GM23338 (cell line): ENCODE results near the gene UFSP1. TPM values are rescaled to one million over a fixed set of nuclear protein-coding genes. Genes with fewer than 3 reads are reported as not detected.
"Not testable (repeated sequence)": the region's sequence is repeated elsewhere in the genome, so short reads cannot be mapped to it uniquely, and the experiment has no call there.

ENCODE experiments used
- ATAC-seq: fragments of 200-7000 bp; cut with Tn5 transposase; 3 replicates; pipeline ENCODE4 v1.9.1; 2020
- DNase-seq: peaks from one replicate; pipeline ENCODE4 v3.0.0-alpha.2; 2015; ENCODE audit warnings: low spot score
- H2AFZ ChIP-seq: fragments of 200-600 bp; sonication (generic); 2 replicates; pipeline ENCODE4 v1.8.0; 2016; ENCODE audit warnings: antibody characterized with exemption, mild to moderate bottlenecking, moderate library complexity
- H3F3A ChIP-seq: fragments of 200-600 bp; sonication (generic); replicated peaks from 2 replicates; pipeline ENCODE4 v1.8.0; 2017; ENCODE audit warnings: antibody characterized with exemption, mixed run types, low read depth
- H3K27ac ChIP-seq: fragments of 200-600 bp; sonication (generic); 2 replicates; pipeline ENCODE4 v1.6.1; 2016; ENCODE audit warnings: low read depth
- H3K27me3 ChIP-seq: fragments of 200-600 bp; sonication (generic); 2 replicates; pipeline ENCODE4 v1.8.0; 2016; ENCODE audit warnings: mild to moderate bottlenecking, mixed run types, moderate library complexity; ENCODE audit not compliant: insufficient read depth
- H3K36me3 ChIP-seq: fragments of 200-600 bp; sonication (generic); 2 replicates; pipeline ENCODE4 v1.8.0; 2016; ENCODE audit warnings: mild to moderate bottlenecking; ENCODE audit not compliant: insufficient read depth
- H3K4me1 ChIP-seq: fragments of 200-600 bp; sonication (generic); 2 replicates; pipeline ENCODE4 v1.8.0; 2016; ENCODE audit warnings: mild to moderate bottlenecking, moderate library complexity; ENCODE audit not compliant: insufficient read depth
- H3K4me2 ChIP-seq: fragments of 200-600 bp; sonication (generic); 2 replicates; pipeline ENCODE4 v1.7.1; 2017; ENCODE audit warnings: mixed run types
- H3K4me3 ChIP-seq: fragments of 200-600 bp; sonication (generic); 2 replicates; pipeline ENCODE4 v1.6.1; 2016; ENCODE audit warnings: mixed run types
- H3K79me2 ChIP-seq: fragments of 200-600 bp; sonication (generic); replicated peaks from 2 replicates; pipeline ENCODE4 v1.8.0; 2017; ENCODE audit warnings: mild to moderate bottlenecking; ENCODE audit not compliant: insufficient read depth
- H3K9me2 ChIP-seq: fragments of 200-600 bp; sonication (generic); 2 replicates; pipeline ENCODE4 v1.8.0; 2017; ENCODE audit not compliant: insufficient read depth
- H4K20me1 ChIP-seq: fragments of 200-600 bp; sonication (generic); replicated peaks from 2 replicates; pipeline ENCODE4 v1.8.0; 2017; ENCODE audit warnings: mild to moderate bottlenecking; ENCODE audit not compliant: insufficient read depth
- H3K27ac Mint-ChIP-seq: 2 replicates; pipeline ENCODE4 v1.8.0; 2020; ENCODE audit warnings: inconsistent platforms, mild to moderate bottlenecking, moderate library complexity, mixed read lengths
- H3K27me3 Mint-ChIP-seq: 3 replicates; pipeline ENCODE4 v1.8.0; 2022; ENCODE audit warnings: low read depth, mild to moderate bottlenecking, moderate library complexity, mixed read lengths, inconsistent platforms; ENCODE audit not compliant: insufficient read depth, poor library complexity
- H3K36me3 Mint-ChIP-seq: 3 replicates; pipeline ENCODE4 v1.8.0; 2021; ENCODE audit warnings: low read depth, mild to moderate bottlenecking, inconsistent platforms, moderate library complexity, mixed read lengths
- H3K4me1 Mint-ChIP-seq: 3 replicates; pipeline ENCODE4 v1.8.0; 2020; ENCODE audit warnings: mild to moderate bottlenecking, inconsistent platforms, mixed read lengths
- H3K4me3 Mint-ChIP-seq: 3 replicates; pipeline ENCODE4 v1.8.0; 2021; ENCODE audit warnings: moderate library complexity, mild to moderate bottlenecking, inconsistent platforms, mixed read lengths
- H3K9me3 Mint-ChIP-seq: 3 replicates; pipeline ENCODE4 v1.8.0; 2020; ENCODE audit warnings: moderate library complexity, mild to moderate bottlenecking, inconsistent platforms, mixed read lengths
- CTCF ChIP-seq, 2 experiments: fragments of 200-600 bp in 1 of 2; sonication (generic) in 1 of 2; conservative IDR thresholded peaks; 2 replicates each; pipeline versions ENCODE4 v1.5.1 to v1.6.1; 2016 to 2017; ENCODE audit warnings: antibody characterized with exemption in 2 of 2, low read depth in 2 of 2, mild to moderate bottlenecking in 2 of 2, moderate library complexity in 1 of 2
- EZH2phosphoT487 ChIP-seq: fragments of 200-600 bp; sonication (generic); IDR thresholded peaks from one replicate; pipeline ENCODE4 v1.8.1; 2018; ENCODE audit warnings: antibody characterized with exemption; ENCODE audit not compliant: unreplicated experiment
- polyA plus RNA-seq: library from polyadenylated mRNA; unstranded; fragments of >200 nt; fragmentation: Nextera tagmentation; extraction: Ambion mirVana; gene quantifications from 2 replicates; pipeline ENCODE4 v1.2.1, GENCODE V29; 2016
- total RNA-seq: library from RNA; depleted of rRNA; stranded (reverse); fragments of >200 nt; shearing (Covaris generic); gene quantifications from 2 replicates; pipeline ENCODE4 v1.2.3, GENCODE V29; 2014

The UFSP1 gene
- total and polyA plus RNA-seq, 2 experiments from 2014 or later = 2.0 to 11.8 TPM

- H3K4me1 Mint-ChIP-seq = peaks cover 35% of the 10 kb centered on the region
- peak; percentile 22 to 31; a peak in 3 of 4 replicates for TF ChIP-seq CTCF (conservative IDR thresholded peaks at IDR 0.05; ENCODE audit: low read depth in 2 of 2)
- TF ChIP-seq EZH2phosphoT487 = no peak
- H3K27me3 Mint-ChIP-seq = peaks cover 10% of the 10 kb centered on the region
- no peaks in the 10 kb centered on the region; the same call in 2 of the 3 replicates for H3K9me3 Mint-ChIP-seq
- ATAC-seq (no peak), DNase-seq (no peak)
- Histone ChIP-seq H2AFZ (no peak overlapping the region), H3K4me1 (peaks cover 13% of the 10 kb centered on the region), H3K27ac (no peak overlapping the region), H4K20me1 (no peaks in the 10 kb centered on the region), H3F3A (no peaks in the 10 kb centered on the region), H3K36me3 (no peaks in the 10 kb centered on the region), H3K27me3 (no peaks in the 10 kb centered on the region), H3K79me2 (no peaks in the 10 kb centered on the region), H3K4me2 (no peak overlapping the region), H3K4me3 (no peak overlapping the region), H3K9me2 (no peaks in the 10 kb centered on the region)
- no peak overlapping the region for H3K4me3 Mint-ChIP-seq
- no peak overlapping the region for H3K27ac Mint-ChIP-seq
- H3K36me3 Mint-ChIP-seq = no peaks in the 10 kb centered on the region
Observed at GRCh38 chr7:100921039-100921438, 31.5 kb upstream of the UFSP1 start.

- H3K27ac ChIP-seq, H3K4me2 ChIP-seq, DNase-seq, H3K9me3 Mint-ChIP-seq, H3F3A ChIP-seq, H3K4me3 Mint-ChIP-seq, H3K79me2 ChIP-seq, H3K36me3 ChIP-seq, ATAC-seq, H3K27ac Mint-ChIP-seq, H3K4me3 ChIP-seq, H3K27me3 ChIP-seq, H3K36me3 Mint-ChIP-seq, H4K20me1 ChIP-seq, H3K9me2 ChIP-seq: not testable (repeated sequence)
- Histone ChIP-seq H2AFZ (peak overlapping the region; percentile 38; the same call in 1 of the 2 replicates), H3K4me1 (peaks cover 13% of the 10 kb centered on the region)
- H3K27me3 Mint-ChIP-seq = peaks cover 10% of the 10 kb centered on the region
- H3K4me1 Mint-ChIP-seq = peaks cover 35% of the 10 kb centered on the region
Observed at GRCh38 chr7:100919779-100920437, 30.4 kb upstream of the UFSP1 start.

GRCh38 chr7:100919335-100919734, 29.8 kb upstream of the UFSP1 start:
- not testable (repeated sequence) for H2AFZ ChIP-seq, H4K20me1 ChIP-seq, H3K27me3 ChIP-seq, H3K27ac Mint-ChIP-seq, H3K27ac ChIP-seq, ATAC-seq, H3K36me3 Mint-ChIP-seq, H3K79me2 ChIP-seq, H3K4me3 ChIP-seq, H3K9me2 ChIP-seq, DNase-seq, H3K36me3 ChIP-seq, H3K4me3 Mint-ChIP-seq, H3F3A ChIP-seq, H3K9me3 Mint-ChIP-seq, H3K4me2 ChIP-seq
- Mint-ChIP-seq H3K27me3 (peaks cover 10% of the 10 kb centered on the region), H3K4me1 (peaks cover 35% of the 10 kb centered on the region)
- H3K4me1 ChIP-seq = peaks cover 13% of the 10 kb centered on the region
